Stimulated activated CD4-positive, alpha-beta T cell treated with anti-CD3 and anti-CD28 coated beads, Interleukin-1b, Interleukin-23, amount 100 ng/mL, for 4 hours (primary cell): ENCODE results near the gene FSTL5.
"Not testable (repeated sequence)": the region's sequence is repeated elsewhere in the genome, so short reads cannot be mapped to it uniquely, and the experiment has no call there.

Experiments
- DNase-seq, 2 donors: peaks; one replicate each; pipeline ENCODE4 v3.0.0-alpha.2; 2020; ENCODE audit warnings: low read depth in 2 of 2

Gene FSTL5

GRCh38 chr4:162163892-162164759 lies at the start of gene FSTL5:
FSTL5 (minus strand) TSS chr4:162164000; CDS start chr4:162111396, 52,604 bp downstream.
- peak; percentile 0 to 3 for DNase-seq

- no peak for DNase-seq
Measured at GRCh38 chr4:162209706-162210105, 45.9 kb upstream of the FSTL5 start.

- DNase-seq, result not testable (repeated sequence)
Measured at GRCh38 chr4:162203478-162203877, 39.7 kb upstream of the FSTL5 start.

DNA sequence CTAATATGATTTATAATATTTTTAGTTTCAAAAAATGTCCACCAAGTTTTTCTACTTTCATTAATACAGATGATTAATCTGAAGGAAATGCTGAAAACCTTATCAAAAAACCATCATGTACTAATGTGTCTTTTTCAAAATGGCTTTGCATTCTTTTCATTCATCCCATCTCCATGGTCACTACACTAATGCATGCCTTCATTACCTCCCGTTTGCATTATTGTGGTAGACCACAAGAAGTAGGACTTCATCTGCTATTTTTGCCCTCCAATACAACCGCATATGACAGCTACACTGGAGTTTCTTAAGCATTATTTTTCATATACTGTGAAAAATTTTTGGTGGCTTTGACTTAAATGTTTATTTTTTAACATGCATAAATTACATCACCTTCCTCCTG lies 37.9 kb upstream of the FSTL5 start:
- no peak for DNase-seq

- DNase-seq, result no peak
Measured at GRCh38 chr4:162170509-162170908, 6.7 kb upstream of the FSTL5 start.

- DNase-seq, result no peak
Measured at GRCh38 chr4:162164906-162165510, 1.2 kb upstream of the FSTL5 start.

DNA sequence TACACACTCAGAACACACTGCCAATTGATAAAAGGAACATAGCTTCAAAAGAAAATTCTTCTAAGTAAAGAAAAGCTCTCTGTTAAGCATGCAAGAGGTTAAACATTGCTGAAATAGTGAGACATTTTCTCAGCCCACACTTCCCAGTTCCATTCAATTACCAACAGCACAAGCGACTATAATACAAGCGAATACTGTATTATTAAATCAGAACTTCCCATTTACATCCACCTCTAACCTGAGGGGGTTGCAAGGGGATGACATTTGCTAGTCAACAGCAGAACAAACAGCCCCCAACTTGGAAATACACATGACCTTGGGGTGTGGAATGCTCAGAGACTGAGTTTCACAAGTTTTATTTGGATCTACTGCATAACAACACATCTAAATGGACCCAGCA lies 1.1 kb downstream of the FSTL5 start:
- DNase-seq, result no peak

DNA sequence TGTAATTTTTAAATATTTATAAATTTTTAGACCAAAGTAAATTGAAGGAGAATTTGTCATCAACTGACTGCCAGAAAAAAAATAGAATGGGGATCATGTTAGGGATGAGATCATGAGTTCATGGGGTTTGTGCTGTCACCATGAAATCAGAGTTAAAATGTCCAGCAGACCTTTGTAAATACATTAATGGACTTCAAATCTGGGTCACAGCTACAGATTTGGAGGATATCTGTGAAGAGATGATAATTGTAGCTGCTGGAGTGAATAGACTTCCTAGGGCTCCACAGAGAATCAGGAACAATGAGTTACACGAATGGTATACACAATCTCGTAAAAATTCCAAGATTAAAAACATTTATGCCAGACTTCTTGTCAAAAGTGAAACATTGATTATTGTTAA lies 6.6 kb downstream of the FSTL5 start:
- no peak for DNase-seq

DNA sequence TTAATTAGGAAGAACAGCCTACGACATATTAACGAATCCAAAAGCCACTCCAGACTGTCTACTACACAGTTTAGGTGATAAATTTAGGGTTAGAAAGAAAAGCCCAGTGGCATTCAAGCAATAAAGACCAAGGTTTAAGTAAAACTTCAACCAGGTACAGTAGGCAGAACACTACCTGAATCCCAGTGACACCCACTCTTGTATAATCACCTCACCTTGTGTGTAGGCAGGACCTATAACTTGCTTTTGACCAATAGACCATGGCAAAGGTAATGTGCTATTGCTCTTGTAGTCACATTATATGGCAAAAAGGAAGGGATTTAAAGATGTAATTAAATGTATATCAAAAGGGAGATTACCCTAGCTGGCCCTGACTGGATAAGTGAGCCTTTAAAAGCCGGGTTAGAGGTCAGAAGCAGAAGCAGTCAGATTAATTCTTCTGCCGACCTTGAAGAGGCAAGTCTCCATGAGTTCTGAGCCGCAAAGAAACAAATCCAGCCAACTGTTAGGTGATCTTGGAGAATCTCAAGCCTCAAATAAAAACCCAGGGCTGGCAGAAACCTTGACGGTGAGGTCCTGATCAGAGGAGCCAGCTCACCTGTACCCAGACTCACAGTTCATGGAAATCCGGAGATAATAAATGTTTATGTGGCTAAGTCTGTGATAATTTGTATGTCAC lies 8.8 kb downstream of the FSTL5 start:
- DNase-seq, result no peak

GRCh38 chr4:162151850-162152249 lies 11.9 kb downstream of the FSTL5 start:
- DNase-seq, result no peak

- no peak for DNase-seq
Measured at GRCh38 chr4:162151386-162151785, 12.4 kb downstream of the FSTL5 start.

GRCh38 chr4:162149644-162150043 lies 14.2 kb downstream of the FSTL5 start:
- DNase-seq, result no peak

DNA sequence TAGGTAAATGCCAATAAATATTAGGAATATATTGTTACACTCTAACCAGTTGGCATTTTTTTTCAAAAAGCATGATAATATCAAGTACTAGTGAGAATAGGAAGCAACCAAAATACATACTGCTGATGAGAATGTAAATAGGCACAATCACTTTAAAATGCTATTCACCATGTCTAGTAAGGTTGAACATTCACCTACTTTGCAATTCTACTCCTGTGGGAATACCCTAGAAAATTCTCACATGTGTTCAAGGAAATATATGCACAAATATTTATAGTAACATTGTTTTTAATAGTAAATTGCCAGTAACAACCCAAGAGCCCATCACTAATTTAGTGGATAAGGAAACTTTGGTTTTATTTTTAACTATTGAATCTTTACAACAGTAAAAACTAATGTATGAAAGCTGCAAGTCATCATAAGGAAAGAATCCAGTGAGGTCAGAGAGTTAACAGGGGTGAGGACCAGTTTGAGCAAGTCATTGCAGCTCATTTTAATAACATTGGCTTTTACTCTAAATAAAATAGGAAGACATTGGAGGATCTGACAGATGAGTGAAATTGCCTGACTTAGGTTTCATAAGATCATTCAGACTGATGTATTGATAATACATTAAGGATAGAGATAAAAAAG lies 23.6 kb downstream of the FSTL5 start:
- no peak for DNase-seq

DNA sequence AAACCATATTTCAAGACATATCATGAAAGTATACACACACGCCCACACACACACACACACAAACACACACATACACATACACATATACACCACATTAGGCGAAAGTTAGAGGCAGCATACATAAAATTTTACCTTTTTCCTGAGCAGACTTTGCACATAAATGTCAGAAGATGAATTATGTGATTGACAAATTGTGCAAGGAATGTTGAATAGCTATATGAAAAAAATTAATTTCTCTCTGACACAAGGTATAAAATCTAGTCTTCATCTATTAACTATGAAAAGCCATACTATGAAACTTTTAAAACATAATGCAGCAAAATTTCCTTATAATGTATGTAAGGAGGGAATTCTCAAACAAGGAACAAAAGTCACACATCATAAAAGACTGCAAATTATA lies 24.4 kb downstream of the FSTL5 start:
- no peak for DNase-seq

- DNase-seq, result no peak
Measured at GRCh38 chr4:162131256-162131655, 32.5 kb downstream of the FSTL5 start.

GRCh38 chr4:162126729-162127128 lies 37.1 kb downstream of the FSTL5 start:
- DNase-seq, result no peak

- no peak for DNase-seq
Measured at GRCh38 chr4:162117051-162117450, 46.7 kb downstream of the FSTL5 start.

- no peak for DNase-seq
Measured at GRCh38 chr4:162116095-162116779, 47.6 kb downstream of the FSTL5 start.

DNA sequence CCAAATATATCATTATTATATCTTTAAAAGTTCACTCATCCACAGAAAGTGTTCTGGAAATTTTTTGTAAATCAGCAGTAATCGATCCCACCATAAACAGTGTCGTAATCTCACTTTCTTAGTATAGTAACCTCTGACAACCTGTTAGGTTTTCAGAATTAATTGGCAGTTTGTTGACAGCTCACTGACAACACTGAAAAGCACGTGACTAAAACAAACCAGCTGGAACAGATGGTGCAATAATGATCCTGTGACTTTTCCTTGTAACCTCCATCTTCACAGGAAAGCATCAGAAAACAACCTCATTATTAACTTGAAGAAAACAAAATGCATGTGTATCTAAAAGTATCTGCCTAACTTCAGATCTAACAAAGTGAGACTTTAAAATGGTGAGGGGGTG lies 48.5 kb downstream of the FSTL5 start:
- DNase-seq, result no peak

GRCh38 chr4:162111078-162111477 lies 52.7 kb downstream of the FSTL5 start:
- no peak for DNase-seq

- no peak for DNase-seq
Measured at GRCh38 chr4:162104459-162105124, 59.2 kb downstream of the FSTL5 start.
